ENCODE measurements around the gene NOLC1. TPM values are rescaled to one million over a fixed set of nuclear protein-coding genes. Genes with fewer than 3 reads are reported as not detected.

Gene NOLC1
- 32.4 TPM for total RNA-seq

GRCh38 chr10:102151774-102152544, at the start of gene NOLC1:
Gene NOLC1, plus strand, starts transcription at chr10:102152389. Its CDS starts 22 bp downstream, at chr10:102152411.
- peak; percentile 96 for DNase-seq

GRCh38 chr10:102102421-102102820, 49.8 kb upstream of the NOLC1 start:
- DNase-seq: no peak

- DNase-seq: no peak
These were observed 45.2 kb upstream of the NOLC1 start for GRCh38 chr10:102106998-102107397.

GRCh38 chr10:102109166-102110116, 42.7 kb upstream of the NOLC1 start:
- DNase-seq: no peak

GRCh38 chr10:102111276-102111675, 40.9 kb upstream of the NOLC1 start:
- DNase-seq: no peak

- no peak for DNase-seq
These were observed 39.9 kb upstream of the NOLC1 start for GRCh38 chr10:102112210-102112817.

- no peak for DNase-seq
These were observed 38.8 kb upstream of the NOLC1 start for GRCh38 chr10:102113261-102113955.

GRCh38 chr10:102113956-102114857, 38.0 kb upstream of the NOLC1 start:
- DNase-seq: no peak

- DNase-seq: peak; percentile 91
These were observed 37.1 kb upstream of the NOLC1 start for GRCh38 chr10:102114861-102115618.

- no peak for DNase-seq
These were observed 36.4 kb upstream of the NOLC1 start for GRCh38 chr10:102115775-102116174.

GRCh38 chr10:102116656-102117055, 35.5 kb upstream of the NOLC1 start:
- DNase-seq: no peak

GRCh38 chr10:102117391-102118159, 34.6 kb upstream of the NOLC1 start:
- DNase-seq: peak; percentile 69

GRCh38 chr10:102118867-102119266, 33.3 kb upstream of the NOLC1 start:
- DNase-seq: no peak

- peak; percentile 33 for DNase-seq
These were observed 32.6 kb upstream of the NOLC1 start for GRCh38 chr10:102119417-102120141.

GRCh38 chr10:102120142-102120990, 31.8 kb upstream of the NOLC1 start, which contains the start of gene LDB1:
Gene LDB1, minus strand, starts transcription at chr10:102120368. Its CDS starts 258 bp downstream, at chr10:102120110.
- DNase-seq: peak; percentile 82

- peak; percentile 59 for DNase-seq
These were observed 31.0 kb upstream of the NOLC1 start for GRCh38 chr10:102120991-102121738.

Measured in occipital lobe (tissue), 2 donors.